ENCODE measurements around the gene ZNF516.

The ZNF516 gene

DNA sequence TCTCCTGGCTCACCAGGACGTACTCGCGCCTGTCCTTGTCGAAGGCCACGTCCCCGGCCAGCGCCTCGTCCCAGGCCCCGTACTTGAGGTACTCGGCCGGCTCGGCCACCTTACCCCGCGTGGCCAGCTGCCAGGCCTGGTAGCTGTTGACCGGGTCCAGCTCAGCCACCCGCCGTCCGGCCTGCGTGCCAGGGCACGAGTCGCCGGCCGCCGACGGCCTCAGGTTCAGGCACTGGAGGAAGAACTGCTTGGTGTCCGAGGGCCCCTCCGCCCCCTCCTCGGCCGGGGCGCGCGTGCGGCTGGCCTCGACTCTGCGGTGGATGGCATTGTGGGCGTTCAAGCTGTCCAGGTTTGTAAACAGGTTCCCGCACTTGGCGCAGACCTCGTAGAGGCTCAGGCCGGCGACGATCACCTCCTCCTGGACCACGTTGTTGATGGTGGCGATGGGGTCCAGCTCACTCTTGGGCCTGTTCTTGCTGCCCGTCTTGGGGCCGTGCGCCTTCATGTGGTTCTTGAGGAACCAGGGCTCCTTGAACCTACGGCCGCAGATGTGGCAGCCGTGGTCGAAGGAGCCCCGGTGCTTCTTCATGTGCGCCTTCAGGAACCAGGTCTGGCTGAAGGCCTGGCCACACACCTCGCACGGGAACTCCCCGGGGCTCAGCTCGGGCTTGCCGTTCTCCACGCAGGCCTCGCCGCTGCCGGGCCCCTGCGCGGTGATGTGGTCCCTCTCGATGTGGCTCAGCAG lies 53.2 kb downstream of the ZNF516 start:
- DNase-seq (ENCODE audit: low read depth), result no peak

DNA sequence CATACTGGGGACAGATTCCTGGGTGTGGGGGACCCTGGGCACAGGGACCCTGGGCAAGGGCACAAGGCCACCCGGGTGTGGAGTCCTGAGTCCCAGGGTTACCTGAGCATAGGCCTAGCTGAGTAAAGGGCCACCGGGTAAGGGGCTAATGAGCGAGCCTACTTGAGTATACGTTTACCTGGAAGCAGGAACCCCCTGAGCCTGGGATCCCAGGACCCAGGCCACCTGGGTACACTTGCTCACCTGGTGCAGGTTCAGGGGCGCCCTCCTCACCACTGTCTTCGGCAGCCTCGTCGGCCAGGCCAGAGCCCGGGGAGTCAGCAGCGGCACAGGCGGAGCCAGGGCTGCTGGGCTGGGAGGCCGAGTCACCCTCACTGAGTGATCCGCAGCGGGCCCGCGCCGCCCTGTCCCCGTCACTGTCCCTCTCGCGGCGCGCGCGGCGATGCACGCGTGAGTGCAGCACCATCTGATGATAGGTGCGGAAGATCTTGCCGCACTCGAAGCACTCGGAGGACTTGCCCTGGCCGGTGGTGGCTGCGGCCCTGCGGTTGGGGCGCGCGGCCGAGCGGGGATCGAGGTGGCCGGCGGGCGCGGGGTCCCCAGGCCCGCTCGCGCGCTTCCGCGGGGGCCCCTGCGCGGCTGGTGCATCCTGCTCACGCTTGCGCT lies 53.9 kb downstream of the ZNF516 start:
- DNase-seq (ENCODE audit: low read depth), result no peak

DNA sequence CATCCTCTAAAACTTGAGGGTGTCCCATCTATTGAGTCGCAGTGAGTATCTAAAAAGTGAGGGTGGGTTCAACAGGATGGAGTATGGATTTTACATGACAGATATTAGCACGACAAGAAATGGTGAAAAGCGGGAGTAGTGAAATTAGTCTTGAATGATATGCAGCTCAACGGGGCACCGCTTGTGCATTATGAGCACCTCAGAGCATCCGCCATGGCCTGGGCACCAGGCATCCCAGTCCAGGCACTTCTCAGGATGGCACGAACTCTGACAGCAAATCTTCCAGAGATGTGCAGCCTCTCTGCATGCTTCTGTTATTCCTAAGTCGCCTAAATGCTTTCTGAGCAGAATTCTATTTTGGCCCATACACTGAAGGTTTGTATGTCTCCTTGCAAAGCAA lies 57.1 kb downstream of the ZNF516 start:
- DNase-seq (ENCODE audit: low read depth), result no peak

DNA sequence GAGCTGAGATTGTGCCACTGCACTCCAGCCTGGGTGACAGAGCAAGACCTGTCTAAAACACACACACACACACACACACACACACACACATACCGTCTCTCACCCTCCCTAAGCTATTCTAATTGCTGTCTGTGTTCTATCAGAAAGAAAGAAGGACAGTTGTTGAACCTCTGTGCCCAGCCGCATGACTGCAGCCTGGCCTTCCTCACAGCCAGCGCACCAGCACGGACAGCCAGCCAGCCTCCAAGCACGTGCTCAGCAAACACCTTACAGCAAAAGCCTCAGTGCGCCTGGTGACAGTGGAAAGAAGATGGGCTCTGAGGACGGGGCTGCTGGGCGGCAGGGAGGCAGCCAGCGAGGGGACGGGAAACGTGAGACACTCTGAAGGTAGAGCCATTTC lies 58.0 kb downstream of the ZNF516 start:
- DNase-seq (ENCODE audit: low read depth), result no peak

DNA sequence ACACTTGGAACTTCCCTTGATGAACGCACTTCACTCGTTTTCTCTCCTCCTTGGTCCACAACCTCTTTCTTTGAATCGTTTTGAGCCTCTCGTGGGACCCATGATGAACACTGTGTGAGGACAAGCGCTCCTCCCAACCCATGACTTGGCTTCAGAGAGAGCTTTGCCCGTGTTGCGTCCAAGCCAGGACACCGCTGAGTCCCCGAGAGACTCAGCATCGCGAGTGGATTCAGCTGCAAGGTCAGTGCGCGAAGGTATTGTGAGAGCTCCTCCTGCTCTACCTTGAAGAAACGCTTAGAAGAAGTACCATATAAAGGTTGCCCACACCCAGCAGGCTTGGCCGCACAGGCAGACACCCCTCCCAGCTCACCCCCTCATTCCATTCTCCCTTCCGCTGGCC lies 58.7 kb downstream of the ZNF516 start:
- no peak for DNase-seq (ENCODE audit: low read depth)

DNA sequence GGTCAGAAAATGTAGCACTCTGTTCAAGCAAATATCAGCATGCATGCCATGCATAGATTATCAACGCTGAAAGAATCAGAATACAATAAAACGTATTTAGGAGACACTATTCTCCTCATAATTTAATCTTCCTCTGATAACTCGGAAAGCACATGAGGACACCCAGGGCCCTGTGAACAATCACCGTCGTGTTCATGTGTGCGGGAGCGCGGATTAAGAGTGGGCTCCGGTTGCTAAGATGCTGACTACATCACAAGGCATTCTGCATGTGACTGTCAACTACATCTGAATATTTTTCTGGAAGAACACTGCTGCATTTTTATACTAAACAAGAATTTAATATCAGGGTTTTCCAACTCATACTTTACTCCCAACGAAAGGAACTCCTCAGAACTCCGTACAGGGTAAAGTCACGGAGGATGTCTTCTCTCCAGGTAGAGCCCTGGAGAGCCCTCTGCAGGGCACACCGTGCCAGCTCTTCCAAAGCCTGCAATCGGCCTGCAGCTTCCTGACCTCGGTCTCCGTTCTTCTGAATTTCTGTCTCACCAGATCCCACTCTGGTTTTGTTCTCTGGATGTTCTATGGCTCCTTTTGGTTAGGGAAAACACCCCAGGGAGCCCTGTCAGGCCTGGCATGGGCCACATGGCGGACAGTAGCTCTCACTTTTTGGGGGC lies 59.6 kb downstream of the ZNF516 start:
- DNase-seq (ENCODE audit: low read depth), result no peak

DNA sequence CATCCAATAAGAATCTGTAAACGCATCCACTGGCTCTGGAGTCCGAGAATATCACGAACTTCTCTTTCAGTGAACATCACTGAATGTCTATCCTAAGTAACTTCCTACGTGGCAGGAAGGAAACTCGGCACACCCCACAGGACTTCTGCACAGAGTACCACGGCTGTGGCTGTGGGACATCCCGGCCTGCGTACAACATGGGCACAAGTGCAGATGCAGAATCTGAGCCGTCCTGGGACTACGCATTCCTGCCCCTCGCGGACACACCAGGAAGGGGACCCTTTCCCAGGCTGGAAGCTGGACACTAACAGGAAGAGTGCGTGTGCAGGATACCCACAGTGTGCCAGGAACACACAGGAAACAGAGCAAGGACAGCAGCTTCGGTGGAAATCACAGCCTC lies 60.6 kb downstream of the ZNF516 start:
- DNase-seq (ENCODE audit: low read depth), result no peak

DNA sequence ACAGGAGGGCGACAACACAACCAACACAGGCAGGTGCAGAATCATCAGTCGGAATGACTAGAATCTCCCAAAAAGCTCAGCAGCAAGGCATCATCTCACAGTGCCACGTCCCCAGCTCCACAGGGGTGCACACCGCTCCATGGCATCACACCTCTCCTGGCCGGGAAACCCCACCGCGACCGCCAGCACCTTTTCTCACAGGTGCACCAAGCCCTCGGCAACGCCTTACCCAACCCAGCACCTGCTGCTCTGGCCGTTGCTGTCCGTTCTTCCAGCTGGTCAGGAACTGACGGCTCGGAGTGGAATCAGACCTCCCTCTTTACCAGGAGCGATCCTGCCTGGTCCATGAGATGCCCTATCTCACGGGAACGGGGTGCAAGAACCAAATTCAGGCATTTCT lies 61.3 kb downstream of the ZNF516 start:
- no peak for DNase-seq (ENCODE audit: low read depth)

DNA sequence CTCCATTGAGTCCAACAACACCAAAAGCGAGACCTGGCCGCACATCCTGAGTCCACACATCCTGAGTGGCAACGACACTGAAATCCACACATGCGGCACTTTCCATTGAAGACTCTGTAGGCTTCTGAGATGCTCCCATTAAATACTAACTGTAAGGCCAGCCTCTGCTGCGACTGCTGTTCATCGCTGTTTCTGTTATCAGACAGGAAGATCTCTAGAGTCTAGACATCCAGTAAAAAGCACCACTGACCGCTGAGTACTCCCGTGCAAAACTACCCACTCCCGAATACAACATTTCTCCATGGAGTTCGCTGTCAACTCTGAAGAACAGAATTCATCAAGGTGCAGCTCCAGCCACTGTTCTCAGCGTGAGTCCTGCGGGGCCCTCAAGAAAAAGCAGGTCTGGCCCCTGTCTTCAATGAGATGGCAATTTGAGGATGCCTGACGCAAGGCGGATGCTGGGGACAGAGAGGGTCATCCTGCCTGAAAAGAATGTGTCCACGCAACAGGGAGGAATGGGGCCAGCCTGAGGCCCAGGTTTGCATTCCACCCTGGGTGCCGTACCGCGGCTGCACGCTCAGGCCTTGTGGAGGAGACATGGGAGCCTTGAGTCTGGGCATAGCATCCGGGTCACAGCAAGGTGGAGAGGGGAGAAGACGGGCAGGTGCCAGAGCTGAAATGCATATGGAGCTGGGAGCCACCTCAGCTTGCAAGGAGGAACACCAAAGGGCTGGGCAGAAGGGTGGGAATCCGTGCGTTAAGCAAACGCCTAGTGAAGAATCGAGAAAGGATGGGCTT lies 61.9 kb downstream of the ZNF516 start:
- DNase-seq (ENCODE audit: low read depth), result no peak

DNA sequence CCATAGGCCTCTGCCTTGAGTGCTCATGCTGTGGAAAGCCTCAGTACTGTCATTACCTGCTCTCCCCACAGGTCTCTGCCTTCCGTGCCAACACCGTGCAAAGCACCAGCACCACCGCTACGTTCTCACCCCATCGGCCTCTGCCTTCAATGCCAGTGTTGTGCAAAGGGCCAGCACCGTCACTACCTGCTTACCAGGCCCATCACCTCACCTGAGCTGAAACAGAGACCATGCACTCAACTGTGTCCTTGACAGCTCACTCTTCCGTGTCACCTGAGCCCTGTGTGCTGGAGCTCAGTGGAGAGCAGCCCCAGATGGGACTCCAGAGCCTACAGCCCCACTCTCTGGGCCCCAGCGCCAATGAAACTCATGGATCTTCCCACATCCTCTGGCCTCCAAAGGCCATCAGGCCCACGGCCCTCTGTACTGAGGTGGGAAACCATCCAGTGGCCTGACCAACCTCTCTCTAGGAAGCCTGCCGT lies 62.7 kb downstream of the ZNF516 start:
- DNase-seq (ENCODE audit: low read depth), result no peak

DNA sequence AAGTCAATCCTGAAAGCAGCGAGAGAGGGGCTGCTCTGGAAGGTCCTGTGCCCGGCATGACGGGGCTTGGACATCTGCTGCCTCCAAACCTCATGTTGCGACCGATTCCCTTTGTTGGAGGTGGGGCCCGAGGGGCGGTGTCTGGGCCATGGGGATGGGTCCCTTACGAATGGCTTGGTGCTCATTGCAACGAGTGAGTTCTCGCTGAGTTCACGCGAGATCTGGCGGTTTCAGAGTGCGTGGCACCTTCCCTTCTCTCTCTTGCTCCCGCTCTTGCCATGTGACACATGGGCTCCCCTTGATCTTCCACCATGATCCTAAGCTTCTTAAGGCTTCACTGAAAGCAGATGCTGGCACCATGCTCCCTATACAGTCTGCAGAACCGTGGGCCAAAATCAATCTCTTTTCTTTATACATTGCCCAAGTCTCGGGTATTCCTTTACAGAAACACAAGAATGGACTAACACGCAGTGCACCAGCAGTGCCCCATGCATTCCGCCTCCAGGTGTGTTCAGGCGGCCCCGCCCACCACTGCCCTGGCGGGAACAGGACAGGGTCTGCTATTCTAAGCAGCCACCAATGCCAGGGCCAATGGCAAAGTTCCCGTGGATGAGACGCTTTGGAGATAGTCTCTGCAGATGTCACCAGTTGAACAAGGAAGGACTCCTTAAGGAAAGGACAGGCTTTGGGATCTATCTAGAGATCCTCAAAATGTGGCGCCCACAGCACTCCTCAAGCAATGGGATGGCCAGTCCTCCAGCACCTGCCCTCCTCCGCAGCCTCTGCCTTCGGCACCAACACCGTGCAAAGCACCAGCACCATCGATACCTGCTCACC lies 63.4 kb downstream of the ZNF516 start:
- no peak for DNase-seq (ENCODE audit: low read depth)

DNA sequence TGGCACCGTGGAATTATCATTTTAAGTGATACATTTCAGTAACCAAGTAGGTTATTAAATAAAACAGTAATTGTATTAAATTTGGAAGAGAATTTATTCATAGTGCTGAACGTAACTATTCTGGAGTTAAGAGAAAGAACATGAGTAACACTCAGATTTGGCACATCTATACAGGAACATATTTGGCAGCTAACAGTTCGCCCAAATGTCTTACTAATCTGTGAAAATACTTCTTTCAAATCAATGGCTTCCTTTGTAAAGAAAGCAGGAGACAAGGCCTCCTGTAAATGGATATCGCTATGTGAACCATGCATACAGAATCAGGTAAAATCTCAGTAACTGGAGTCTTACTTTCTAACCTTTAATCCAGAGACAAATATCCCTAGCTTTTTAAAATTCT lies 64.4 kb downstream of the ZNF516 start:
- DNase-seq (ENCODE audit: low read depth), result no peak

DNA sequence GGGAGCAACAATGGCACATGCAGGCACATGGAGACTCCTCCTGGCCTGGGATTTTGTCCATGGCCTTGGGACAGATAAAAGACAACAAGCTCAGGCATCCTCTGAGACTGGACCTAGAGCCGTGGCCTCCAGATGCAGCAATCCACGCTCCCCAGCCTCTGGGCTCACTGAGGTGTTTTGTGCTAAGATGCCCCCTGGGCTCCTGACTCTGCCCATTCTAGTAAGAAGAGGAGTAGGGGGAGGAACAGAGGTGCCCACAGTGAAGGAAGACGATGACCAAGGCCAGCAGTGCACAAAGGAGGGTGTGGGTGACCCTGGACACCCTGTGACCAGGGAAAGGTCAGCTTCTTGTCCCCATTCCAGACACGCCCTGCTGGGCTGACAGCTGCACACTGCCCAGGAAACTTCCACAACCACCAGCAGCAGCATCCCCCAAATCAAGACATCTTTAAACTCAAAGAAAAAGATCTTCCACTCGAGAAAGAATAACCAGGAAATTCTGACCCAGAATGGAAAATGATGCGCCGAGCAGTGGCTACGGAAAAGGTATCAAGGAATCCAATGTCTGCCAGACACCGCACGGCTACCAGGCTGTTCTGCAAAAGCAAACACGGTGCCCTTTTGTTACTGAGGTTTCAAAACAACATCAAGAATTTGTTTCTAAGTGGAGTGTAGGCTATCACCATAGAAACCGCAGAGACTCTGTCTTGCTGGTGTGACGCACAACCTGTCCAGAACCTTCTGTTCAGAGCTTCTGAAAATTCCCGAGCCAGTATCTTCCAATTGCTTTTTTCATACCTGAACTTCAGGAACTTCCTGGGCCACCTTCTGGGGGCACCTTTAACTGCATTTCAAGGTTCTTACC lies 65.5 kb downstream of the ZNF516 start:
- DNase-seq (ENCODE audit: low read depth), result no peak

DNA sequence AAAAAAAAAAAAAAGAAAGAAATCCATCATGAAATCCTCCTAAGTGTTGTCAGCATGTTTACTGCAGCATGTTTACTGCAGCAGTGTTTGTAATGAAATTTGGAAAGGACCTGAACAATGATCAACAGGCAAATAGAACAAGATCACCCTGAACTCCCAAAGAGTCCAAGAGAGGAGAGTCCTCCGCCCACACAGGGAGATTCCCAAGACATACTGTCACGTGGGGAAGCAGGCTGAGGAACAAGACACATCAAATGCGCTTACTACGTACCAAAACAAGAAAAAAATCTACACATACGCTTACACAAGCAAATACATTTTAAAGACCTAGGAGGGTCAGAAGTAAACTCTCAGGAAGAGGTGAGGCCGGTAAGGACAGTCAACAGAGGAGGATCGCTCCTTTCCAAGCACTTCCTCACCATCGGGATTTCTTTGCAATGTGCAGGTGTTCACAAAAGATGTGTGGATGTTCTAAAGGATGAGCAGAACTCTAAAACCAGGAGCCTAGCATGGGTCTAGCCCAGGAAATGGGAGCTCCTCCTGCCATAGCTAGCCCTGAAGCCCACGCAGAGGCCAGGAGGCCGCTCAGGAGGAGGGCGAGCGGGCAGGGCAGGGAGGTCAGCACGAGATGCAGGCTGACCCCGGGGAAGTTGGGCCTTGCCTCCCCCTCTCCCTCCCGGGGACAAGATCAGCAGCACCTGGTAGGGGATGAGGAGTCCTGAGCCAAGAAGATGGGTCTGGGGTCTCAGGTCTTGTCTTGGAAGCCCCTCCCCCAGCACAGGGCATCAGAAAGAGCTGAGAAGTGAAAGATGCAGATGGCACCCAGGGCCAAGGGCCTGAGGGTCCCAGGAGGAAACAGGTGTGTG lies 66.4 kb downstream of the ZNF516 start:
- no peak for DNase-seq (ENCODE audit: low read depth)

DNA sequence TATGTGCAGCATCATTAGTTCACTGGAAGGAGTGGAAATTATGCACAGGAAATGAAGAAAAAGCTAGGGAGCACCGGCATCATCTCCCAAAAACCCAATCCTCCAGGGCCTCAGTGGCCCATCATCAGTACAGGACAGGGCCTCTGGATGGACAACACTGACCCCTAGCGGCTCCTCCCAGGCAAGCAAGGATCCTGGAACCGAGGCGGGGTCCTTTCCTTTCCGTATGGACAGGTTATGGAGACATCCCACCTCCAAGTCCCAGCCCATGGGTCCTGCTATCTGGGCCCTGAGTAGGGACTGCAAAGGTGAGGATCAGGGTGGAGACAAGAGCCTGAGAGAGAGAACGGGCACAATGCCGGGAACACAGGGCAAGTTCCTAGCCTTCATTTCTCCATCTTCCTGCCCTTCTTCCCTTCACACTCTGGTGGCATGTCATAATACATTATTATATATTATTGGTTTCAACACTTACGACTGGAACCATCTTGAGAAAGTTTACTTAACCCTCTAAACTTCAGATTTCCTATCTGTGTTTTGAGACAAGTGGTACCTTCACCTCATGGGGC lies 68.2 kb downstream of the ZNF516 start:
- no peak for DNase-seq (ENCODE audit: low read depth)

DNA sequence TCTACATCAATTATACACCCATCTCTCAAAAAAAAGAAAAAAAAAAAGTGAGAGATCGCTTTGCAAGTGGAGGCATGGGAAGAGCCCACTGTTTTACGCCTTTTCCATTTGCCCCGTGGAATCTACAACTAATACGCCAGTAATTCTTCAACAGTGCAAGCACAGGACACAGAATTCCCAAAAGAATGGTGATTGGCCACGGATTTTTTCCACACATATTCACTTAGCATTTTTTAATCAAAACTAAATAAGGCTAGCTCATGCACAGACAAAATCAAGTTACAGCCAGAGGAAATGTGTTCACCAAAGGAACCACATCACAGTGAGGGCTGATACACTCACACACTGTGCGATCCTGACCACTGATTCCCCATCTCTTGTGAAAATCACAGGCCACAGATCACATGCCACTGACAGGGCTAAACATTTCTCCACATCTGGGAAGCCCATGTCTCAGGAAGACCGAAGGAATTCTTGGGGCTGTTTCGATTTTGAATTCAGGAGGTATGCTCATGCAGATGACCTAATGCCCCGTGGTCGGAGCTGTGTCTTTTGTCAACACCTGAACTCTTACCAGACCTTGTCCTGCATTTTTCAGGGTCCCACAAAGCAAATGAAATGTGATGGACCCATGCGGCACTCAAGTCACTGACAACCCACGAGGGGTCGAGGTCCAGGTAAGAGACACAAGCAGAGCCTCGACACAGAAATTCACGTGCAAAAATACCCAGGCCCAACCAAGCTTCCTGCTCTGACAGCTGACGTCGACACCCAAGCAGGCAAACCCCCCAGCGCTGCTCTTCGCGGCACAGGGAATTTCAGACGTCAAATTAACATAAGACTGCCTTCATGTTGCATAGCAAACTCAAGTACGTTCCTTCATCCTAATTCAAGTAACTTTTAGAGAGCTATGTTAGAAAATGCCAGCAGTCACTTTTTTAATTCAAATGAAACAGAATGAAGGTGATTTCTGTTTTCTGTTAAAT lies 69.6 kb downstream of the ZNF516 start:
- DNase-seq (ENCODE audit: low read depth), result peak; percentile 63

DNA sequence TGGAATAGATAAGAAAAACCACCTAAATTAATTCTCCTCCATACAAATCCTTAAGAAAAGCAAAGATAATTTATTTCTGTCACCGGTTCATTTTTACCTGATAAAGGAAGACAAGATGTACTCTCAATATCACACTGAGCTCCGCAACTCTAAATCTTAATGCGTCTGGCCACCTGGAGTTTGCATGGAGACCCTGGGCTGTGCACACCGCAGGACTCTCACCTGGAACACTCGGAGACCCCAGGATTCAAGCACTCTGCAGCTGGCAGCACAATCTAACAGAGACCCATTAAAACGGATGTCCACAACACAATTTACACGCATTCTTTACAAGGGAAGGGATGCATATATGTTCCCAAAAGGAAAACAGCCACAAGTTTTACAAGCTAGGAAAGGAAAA lies 72.2 kb downstream of the ZNF516 start:
- DNase-seq (ENCODE audit: low read depth), result no peak

DNA sequence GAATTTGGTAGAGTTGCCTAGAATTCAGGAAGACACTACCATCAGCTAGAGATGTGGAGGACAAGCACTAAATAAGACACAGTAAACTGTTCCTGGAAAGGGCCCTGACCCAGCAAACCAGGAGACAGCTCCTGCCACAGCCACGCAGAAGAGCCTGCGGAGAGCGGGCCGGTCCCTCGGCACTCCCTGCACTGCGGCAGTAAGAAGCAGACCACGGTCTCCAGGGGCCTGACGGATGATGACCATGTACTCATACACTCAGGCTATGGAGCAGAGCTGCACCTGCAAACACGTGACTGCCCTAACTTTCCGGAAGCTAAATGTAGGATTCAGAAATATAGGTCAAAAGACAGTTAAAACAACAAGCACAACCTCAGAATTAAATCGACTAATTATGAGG lies 72.9 kb downstream of the ZNF516 start:
- no peak for DNase-seq (ENCODE audit: low read depth)
